OCI-LY3 (cell line): ENCODE measurements around the gene CD33.
A peak's percentile ranks its signal among the peaks of the same experiment; 100 is the strongest.

Experiments
- H2AFZ ChIP-seq: fragments of 200-600, 300-600 bp; shearing (Covaris generic); 2 replicates; pipeline ENCODE4 v1.6.0; 2014; ENCODE audit warnings: antibody characterized with exemption, low read depth, low read length
- H3K27ac ChIP-seq: fragments of 200-600, 300-600 bp; sonication (generic); 2 replicates; pipeline ENCODE4 v1.5.1; 2014; ENCODE audit warnings: mild to moderate bottlenecking, low read length, moderate library complexity, mixed read lengths
- H3K27me3 ChIP-seq: fragments of 200-600, 300-600 bp; sonication (generic); 2 replicates; pipeline ENCODE4 v1.6.1; 2014; ENCODE audit warnings: low read depth, low read length, mixed read lengths
- H3K36me3 ChIP-seq: fragments of 200-600, 300-600 bp; sonication (generic); replicated peaks from 2 replicates; pipeline ENCODE3; 2014; ENCODE audit warnings: low read depth, low read length, mixed read lengths
- H3K4me1 ChIP-seq: fragments of 300-600, 200-600 bp; sonication (generic); 2 replicates; pipeline ENCODE4 v1.6.1; 2014; ENCODE audit warnings: low read length, mixed read lengths
- H3K4me2 ChIP-seq: fragments of 200-600, 300-600 bp; sonication (generic); 2 replicates; pipeline ENCODE4 v1.6.1; 2014; ENCODE audit warnings: low read length, mixed read lengths
- H3K4me3 ChIP-seq: fragments of 300-600, 200-600 bp; sonication (generic); 2 replicates; pipeline ENCODE4 v1.5.1; 2014; ENCODE audit warnings: antibody characterized with exemption, mild to moderate bottlenecking, low read length, moderate library complexity
- H3K79me2 ChIP-seq: fragments of 300-600, 200-600 bp; shearing (Covaris generic); 2 replicates; pipeline ENCODE4 v1.6.1; 2014; ENCODE audit warnings: mild to moderate bottlenecking, low read length, mixed read lengths
- H3K9ac ChIP-seq: fragments of 300-600, 200-600 bp; shearing (Covaris generic); 2 replicates; pipeline ENCODE4 v1.6.0; 2014; ENCODE audit warnings: mild to moderate bottlenecking, low read length, moderate library complexity
- H3K9me3 ChIP-seq: fragments of 200-600, 300-600 bp; shearing (Covaris generic); 2 replicates; pipeline ENCODE4 v1.6.1; 2014; ENCODE audit warnings: low read length, mixed read lengths; ENCODE audit not compliant: insufficient read depth
- H4K20me1 ChIP-seq: fragments of 200-600, 300-600 bp; sonication (generic); 2 replicates; pipeline ENCODE4 v1.6.1; 2016; ENCODE audit warnings: low read length, mixed read lengths; ENCODE audit not compliant: insufficient read depth
- EZH2phosphoT487 ChIP-seq: fragments of 200-600 bp; shearing (Covaris generic); IDR thresholded peaks from 2 replicates; pipeline ENCODE4 v1.6.1; 2018; ENCODE audit warnings: antibody characterized with exemption, mixed run types, low read depth
- TF ChIP-seq, protein P1 (sequence below): fragments of 200-600, 300-600 bp; sonication (generic); IDR thresholded peaks from 2 replicates; pipeline ENCODE4 v1.5.1; 2014; ENCODE audit warnings: antibody characterized with exemption, low read length, low read depth

CD33 gene

DNA sequence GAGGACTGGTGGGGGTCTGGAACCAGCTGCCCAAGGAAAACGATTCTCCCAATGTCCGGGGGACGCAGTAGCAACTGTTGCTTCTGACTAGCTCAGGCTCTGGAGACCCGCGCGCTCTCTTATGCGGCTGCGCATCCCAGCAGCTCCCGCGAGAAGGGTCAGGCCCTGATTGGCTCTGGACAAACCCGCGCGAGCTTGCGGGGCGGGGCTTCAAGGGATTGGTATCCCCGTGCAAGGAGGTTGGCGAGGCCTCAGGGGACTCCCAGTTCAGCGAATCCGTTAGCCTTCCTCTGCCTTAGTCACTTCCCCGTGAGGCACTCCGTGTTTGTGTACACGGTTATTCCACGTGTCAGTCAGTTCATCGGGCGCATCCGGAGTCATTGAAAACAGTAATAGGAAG is 46.2 kb downstream of the CD33 start:
- Histone ChIP-seq H3K27me3 (no peaks in the 10 kb centered on the region), H3K9me3 (no peaks in the 10 kb centered on the region), H2AFZ (no peak overlapping the region), H3K79me2 (no peaks in the 10 kb centered on the region), H3K4me3 (no peak overlapping the region), H3K9ac (no peak overlapping the region), H3K4me1 (peaks cover 14% of the 10 kb centered on the region), H3K4me2 (no peak overlapping the region), H4K20me1 (no peaks in the 10 kb centered on the region), H3K36me3 (no peaks in the 10 kb centered on the region), H3K27ac (no peak overlapping the region)
- no peak for TF ChIP-seq EZH2phosphoT487
- TF ChIP-seq, protein P1, sequence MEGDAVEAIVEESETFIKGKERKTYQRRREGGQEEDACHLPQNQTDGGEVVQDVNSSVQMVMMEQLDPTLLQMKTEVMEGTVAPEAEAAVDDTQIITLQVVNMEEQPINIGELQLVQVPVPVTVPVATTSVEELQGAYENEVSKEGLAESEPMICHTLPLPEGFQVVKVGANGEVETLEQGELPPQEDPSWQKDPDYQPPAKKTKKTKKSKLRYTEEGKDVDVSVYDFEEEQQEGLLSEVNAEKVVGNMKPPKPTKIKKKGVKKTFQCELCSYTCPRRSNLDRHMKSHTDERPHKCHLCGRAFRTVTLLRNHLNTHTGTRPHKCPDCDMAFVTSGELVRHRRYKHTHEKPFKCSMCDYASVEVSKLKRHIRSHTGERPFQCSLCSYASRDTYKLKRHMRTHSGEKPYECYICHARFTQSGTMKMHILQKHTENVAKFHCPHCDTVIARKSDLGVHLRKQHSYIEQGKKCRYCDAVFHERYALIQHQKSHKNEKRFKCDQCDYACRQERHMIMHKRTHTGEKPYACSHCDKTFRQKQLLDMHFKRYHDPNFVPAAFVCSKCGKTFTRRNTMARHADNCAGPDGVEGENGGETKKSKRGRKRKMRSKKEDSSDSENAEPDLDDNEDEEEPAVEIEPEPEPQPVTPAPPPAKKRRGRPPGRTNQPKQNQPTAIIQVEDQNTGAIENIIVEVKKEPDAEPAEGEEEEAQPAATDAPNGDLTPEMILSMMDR, result no peak

DNA sequence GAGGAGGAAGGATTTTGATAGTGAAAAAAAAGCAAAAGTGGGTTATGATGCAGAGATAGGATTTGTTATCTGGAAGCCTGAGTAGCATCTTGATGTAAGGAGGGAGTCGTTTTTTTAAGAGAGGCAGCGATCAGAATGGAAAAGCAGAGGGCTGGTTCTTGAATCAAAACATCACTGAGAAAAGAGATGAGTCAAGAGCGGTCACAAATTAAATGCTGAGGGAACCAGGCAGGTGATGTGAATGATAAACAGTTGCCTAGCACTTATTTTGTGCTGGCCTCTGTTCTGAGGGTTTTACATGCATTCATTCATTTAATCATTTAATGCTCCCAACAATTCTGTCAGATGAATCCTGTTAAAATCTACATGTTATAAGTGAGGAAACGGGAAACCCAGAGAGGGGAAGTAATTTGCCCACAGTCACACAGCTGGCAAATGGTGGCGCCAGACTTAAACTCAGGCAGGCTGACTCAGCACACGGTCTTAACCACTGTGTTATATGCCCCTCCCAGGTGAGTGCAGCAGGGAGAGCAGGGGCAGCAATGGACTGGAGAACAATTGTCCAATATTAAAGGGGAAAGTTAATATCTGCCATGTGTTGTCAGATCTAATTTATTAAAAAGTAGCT is 47.4 kb downstream of the CD33 start:
- no peaks in the 10 kb centered on the region for H3K9me3 ChIP-seq
- peak overlapping the region; percentile 14 for H3K4me3 ChIP-seq
- no peaks in the 10 kb centered on the region for H4K20me1 ChIP-seq
- H3K4me1 ChIP-seq, result peaks cover 14% of the 10 kb centered on the region
- no peaks in the 10 kb centered on the region for H3K27me3 ChIP-seq
- no peaks in the 10 kb centered on the region for H3K79me2 ChIP-seq
- no peak overlapping the region for H3K9ac ChIP-seq
- H3K4me2 ChIP-seq, result peak overlapping the region; percentile 48
- H2AFZ ChIP-seq, result peak overlapping the region; percentile 28; the same call in 1 of the 2 replicates
- no peak for TF ChIP-seq EZH2phosphoT487
- TF ChIP-seq, protein P1, result peak; percentile 14; the same call in 1 of the 2 replicates
- no peak overlapping the region for H3K27ac ChIP-seq
- no peaks in the 10 kb centered on the region for H3K36me3 ChIP-seq

DNA sequence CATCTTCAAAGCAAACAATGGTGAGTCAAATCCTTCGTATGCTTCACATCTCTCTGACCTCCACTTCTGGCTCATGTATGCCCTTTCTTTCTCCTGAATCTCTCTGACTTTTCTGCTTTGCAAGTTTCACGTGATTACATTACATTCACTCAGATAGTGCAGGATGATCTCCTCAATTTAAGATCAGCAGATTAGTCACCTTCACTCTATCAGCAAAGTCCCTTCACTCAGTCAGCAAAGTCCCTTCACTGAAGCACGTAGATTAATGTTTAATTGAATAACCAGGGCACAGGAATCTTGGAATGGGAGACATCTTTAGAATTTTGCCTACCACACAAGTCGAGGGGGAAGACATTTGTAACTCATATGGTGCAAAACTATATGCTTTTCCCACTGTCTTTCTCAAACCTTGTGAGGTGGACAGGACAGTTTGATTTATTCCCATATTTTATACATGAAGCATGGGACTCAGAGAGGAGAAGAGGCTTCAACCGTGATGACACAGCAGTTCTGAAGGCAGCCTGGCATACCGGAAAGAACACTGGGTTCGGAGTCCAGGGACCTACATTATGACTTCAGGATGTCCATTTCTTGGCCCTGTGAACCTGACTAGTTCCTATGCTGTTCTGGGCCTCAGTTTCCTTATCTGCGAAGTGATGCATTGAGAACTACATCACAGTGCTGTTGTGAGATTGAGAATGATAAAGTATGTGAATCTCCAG is 49.3 kb downstream of the CD33 start:
- Histone ChIP-seq H3K27ac (no peak overlapping the region), H3K27me3 (peaks cover 8% of the 10 kb centered on the region; the same call in 1 of the 2 replicates), H3K36me3 (no peaks in the 10 kb centered on the region), H3K79me2 (no peaks in the 10 kb centered on the region), H4K20me1 (no peaks in the 10 kb centered on the region), H3K4me2 (no peak overlapping the region), H2AFZ (no peak overlapping the region), H3K4me1 (peaks cover 14% of the 10 kb centered on the region), H3K9ac (no peak overlapping the region), H3K9me3 (no peaks in the 10 kb centered on the region), H3K4me3 (no peak overlapping the region)
- TF ChIP-seq, protein P1, result no peak
- TF ChIP-seq EZH2phosphoT487, result no peak

DNA sequence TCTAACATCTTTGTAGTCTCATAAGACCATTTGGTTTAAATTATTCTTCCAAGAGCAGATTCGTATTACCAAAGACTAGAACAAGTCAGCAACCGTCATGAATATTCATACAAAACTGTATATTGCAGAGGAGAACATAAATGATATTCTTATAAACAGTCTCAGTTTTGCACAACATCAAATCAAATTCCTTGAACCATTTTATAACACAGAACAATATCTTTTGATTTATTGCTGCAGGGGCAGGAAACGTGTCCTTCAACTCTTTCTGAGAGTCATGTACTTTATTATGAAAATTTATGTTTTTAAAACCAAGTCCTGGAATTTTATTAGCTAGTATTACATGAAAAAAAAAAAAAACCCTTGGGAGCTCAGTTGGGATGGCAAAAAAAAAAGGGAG is 52.2 kb downstream of the CD33 start:
- Histone ChIP-seq H3K4me3 (no peak overlapping the region), H3K9me3 (no peaks in the 10 kb centered on the region; the same call in 1 of the 2 replicates), H3K4me2 (no peak overlapping the region), H3K4me1 (peaks cover 9% of the 10 kb centered on the region), H3K27ac (no peak overlapping the region), H3K36me3 (no peaks in the 10 kb centered on the region), H4K20me1 (no peaks in the 10 kb centered on the region), H3K9ac (no peak overlapping the region), H3K79me2 (no peaks in the 10 kb centered on the region), H3K27me3 (peaks cover 31% of the 10 kb centered on the region), H2AFZ (no peak overlapping the region)
- TF ChIP-seq, protein P1, result no peak
- no peak for TF ChIP-seq EZH2phosphoT487
